ENCODE results near the gene LRPPRC.

LRPPRC gene

DNA sequence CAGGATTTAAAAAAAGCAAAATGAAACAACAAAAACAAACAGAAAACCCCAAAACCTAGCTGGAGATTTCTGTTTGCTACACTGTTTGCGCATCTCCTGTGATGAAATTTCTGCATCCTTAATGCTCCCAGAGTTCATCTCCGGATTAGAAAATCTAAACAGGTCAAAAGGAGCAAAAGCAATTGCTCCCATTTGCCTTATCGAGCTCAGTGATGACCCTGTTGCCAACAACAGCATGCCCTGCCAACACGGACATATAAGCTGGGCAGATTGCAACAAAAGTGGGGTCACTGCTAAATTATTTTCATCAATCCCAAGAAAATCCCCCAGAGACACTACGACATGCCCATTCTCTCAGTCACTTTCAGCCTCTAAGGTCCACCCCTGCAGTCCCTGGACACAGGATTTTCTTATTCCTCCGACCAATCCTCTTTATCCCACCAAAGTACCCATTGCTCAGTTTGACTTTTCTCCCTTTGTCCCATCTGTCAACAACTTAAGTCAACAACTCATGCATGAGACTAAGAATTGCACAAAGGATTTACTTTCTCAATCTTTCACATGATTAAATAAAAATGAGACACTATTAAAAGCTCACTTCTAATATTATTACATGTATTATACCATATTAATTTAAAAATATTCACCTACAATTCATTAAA, 89.2 kb downstream of the LRPPRC start:
- DNase-seq (ENCODE audit: low spot score): no peak

- no peak for DNase-seq (ENCODE audit: low spot score)
Observed at GRCh38 chr2:43905871-43906270, 89.9 kb downstream of the LRPPRC start.

- DNase-seq (ENCODE audit: low spot score): no peak
Observed at GRCh38 chr2:43905371-43905803, 90.4 kb downstream of the LRPPRC start.

DNA sequence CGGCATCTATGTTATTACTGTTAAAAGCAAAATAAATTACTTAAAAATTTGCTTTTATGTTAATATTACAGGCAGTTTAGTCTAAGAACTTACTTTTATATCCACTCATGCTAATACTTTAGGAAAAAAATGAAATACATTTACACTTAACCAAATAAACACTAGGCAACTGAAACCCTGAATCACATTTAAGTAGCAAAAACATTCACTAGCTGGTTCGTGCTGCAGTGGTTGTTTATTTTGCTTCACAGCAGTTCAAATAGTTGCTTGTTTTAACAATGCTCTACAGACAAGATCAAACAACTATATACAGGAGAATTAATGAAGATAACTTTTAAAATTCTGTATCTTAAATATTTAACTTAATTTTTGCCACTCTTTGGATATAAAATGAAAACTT, 96.2 kb downstream of the LRPPRC start:
- no peak for DNase-seq (ENCODE audit: low spot score)

DNA sequence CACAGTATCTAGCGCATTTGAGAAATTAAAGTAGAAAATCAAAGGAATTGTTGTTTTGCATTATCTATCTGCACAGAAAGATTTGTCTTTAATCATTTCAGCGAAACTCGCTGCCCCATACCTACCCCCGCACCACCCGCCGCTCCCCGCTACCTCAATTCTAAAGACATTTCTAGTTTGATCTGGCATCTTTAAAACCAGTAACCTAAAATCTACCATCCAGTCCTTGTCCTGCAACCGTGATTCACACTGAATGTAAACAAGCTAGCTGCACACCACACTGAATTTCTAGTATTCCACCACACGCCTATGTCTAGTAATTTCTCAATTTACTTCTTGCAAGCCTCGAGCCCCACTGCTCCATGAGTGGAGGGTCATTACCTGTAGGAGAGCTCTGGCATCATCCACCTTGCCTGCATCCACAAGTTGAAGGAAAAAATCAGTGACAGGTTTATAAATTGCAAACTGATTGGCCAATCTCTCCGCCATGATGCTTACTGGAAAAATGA, 96.9 kb downstream of the LRPPRC start:
- no peak for DNase-seq (ENCODE audit: low spot score)

- no peak for DNase-seq (ENCODE audit: low spot score)
Observed at GRCh38 chr2:43898134-43898837, 97.5 kb downstream of the LRPPRC start.

DNA sequence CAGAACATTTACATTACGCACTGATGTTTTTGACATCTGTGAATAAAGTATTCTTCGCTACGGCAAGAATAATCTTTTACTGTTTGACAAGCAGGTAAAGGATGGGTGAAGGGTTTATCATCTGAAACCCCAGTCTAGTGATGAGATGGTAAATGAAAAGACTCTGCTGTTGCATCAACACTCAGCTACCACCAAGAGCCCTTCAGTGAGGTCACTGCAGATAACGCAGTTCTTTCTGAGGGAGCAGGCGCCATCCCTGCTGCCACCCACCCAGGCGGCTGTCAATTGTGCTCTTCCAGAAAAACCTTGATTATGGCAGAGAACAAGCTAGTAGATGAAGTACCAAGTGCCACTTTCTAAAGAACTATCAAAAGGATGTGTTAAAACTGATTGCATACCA, 98.3 kb downstream of the LRPPRC start:
- DNase-seq (ENCODE audit: low spot score): no peak

GRCh38 chr2:43896906-43897305, 98.9 kb downstream of the LRPPRC start:
- DNase-seq (ENCODE audit: low spot score): no peak

GRCh38 chr2:43894743-43895142, 101.0 kb downstream of the LRPPRC start:
- no peak for DNase-seq (ENCODE audit: low spot score)

GRCh38 chr2:43890855-43891254, 104.9 kb downstream of the LRPPRC start:
- no peak for DNase-seq (ENCODE audit: low spot score)

DNA sequence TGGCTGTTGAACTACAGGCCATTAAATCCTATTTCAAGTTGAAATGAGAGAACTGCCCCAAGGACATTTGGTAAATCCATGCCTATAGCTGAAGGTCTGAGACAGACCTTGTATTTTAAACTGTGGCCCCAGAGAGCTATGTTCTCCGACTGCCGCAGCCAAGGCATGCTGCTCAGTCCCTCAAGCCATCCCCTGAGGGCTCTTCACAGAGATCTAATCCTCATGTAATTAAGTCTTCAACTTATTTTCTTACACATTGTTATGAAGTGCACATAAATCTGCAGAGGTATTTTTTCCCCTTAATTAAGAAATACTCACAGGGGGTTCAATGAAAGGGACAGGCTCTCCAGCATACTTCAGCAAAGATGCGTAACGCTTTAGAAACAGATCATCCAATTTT, 106.4 kb downstream of the LRPPRC start:
- no peak for DNase-seq (ENCODE audit: low spot score)

GRCh38 chr2:43887176-43887575, 108.6 kb downstream of the LRPPRC start:
- DNase-seq (ENCODE audit: low spot score): no peak

DNA sequence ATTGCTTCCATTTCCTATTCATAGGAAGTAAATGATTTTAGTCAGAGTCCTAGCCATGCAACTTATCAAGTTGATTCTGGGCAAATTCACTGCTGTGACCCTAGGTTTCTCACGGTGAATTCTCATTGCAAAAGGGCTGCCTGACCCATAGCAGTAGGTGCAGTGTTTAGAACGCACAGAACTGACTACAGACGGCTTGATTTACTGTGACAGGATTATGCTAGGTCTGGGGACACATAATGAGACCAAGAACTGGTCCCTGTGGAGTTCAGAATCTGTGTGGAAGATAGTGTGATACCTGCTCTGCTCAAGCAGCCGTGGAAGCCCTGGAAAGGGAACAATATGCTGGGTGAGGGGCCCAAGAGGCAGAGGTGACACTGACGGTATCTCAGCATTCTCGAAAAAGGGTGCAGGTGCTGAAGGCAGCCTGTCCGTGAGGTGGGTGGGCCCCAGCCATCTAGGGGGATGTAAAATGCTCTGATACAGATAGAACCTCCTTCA, 110.6 kb downstream of the LRPPRC start:
- no peak for DNase-seq (ENCODE audit: low spot score)

DNA sequence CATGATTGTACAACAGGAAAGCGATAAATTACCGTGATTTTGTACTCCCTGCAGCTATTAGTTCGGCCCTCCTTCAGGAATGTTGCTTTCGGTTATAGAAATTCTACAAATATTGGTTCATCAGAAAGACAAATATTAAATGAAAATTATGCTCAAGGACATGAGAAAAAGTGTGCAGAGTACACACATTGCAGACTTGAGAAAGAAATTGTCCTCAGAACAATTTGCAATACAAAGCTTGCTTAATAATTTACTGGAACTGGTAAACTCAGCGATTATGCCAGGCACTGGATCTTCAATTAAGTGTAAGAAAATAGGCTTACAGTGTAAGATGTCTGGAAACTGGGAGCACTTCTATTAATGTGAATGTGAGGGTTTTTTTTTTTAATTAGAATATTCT, 111.1 kb downstream of the LRPPRC start:
- no peak for DNase-seq (ENCODE audit: low spot score)

DNA sequence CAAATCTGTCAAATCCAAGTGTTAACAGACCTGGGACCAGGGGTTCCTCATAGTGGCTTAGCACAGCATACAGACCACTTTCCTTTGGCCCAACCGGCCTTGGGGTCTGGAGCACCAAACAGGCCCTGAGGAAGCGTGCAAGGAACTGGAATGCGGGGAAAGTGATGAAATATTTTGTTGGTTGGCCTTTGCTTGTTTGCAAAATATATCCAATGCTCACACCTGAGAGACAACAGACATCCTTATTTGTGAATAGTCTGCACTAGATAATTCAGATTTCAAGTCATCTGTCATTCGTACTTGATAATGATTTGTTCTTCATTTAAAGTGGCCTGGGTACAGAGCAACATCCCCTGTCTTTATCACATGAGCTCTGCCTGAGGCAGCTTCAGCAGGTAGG, 113.5 kb downstream of the LRPPRC start:
- DNase-seq (ENCODE audit: low spot score): no peak

DNA sequence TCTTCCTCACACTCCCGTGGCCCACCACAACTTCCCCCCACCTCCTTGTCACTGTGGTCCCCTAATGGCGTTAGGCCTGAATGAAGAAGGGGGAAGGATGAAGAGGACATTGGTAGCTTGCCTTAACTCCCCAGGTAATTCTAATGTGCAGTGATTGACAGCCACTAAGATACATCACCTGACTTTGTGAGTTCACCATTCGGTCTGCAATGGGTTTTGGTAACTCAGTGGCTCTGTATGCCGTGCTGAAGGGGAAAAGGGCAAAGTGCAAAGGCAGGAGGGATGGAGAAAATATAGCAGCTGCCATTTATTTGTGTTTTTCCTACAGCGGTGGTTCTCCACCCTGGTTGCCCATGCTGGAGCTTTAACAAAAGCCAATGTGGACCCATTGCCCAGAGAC, 114.8 kb downstream of the LRPPRC start:
- DNase-seq (ENCODE audit: low spot score): no peak

- DNase-seq (ENCODE audit: low spot score): no peak
Observed at GRCh38 chr2:43880471-43880870, 115.3 kb downstream of the LRPPRC start.

DNA sequence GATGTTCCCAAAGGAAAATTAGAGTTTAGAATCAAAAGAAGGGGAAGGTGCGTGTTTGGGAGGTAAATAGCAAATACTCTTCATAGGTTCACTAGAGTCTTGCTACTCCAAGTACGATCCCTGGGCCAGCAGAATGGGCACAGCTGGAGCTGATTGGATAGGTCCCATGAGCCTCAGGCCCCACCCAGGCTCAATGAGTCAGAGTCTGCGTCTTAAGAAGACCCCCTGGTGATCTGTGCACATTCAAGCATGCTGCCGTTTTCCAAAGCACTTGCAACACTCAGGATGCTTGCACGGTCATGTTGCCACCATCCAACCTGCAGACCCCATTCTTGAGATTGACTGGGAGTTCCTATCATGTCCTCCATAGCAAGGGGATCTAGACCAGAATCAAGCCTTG, 116.5 kb downstream of the LRPPRC start:
- no peak for DNase-seq (ENCODE audit: low spot score)

- peak; percentile 40 for DNase-seq (ENCODE audit: low spot score)
Observed at GRCh38 chr2:43877782-43878464, 117.9 kb downstream of the LRPPRC start.

GRCh38 chr2:43874776-43875451, 120.9 kb downstream of the LRPPRC start:
- DNase-seq (ENCODE audit: low spot score): no peak

GRCh38 chr2:43872151-43872550, 123.6 kb downstream of the LRPPRC start:
- DNase-seq (ENCODE audit: low spot score): no peak

DNA sequence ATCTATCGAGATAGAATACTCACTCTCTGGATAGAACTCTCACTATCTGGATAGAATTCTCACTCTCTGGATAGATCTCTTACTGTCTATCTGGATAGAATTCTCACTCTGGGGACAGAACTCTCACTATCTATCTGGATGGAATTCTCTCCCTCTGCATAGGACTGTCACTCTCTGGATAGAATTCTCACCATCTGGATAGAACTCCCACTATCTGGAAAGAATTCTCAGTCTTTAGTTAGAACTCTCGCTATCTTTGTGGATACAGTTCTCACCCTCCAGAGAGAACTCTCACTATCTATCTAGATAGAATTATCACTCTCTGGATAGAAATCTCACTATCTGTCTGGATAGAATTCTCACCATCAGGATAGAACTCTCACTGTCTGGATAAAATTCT, 140.5 kb downstream of the LRPPRC start:
- DNase-seq (ENCODE audit: low spot score): no peak
